Stimulated activated CD4-positive, alpha-beta T cell treated with anti-CD3 and anti-CD28 coated beads, TNF-alpha, amount 100 ng/mL, for 48 hours (primary cell): ENCODE results near the gene TDRD1.
"Not testable (repeated sequence)": the region's sequence is repeated elsewhere in the genome, so short reads cannot be mapped to it uniquely, and the experiment has no call there.

ENCODE experiments used
- DNase-seq, 3 donors: peaks; one replicate each; pipeline ENCODE4 v3.0.0-alpha.2; 2020; ENCODE audit warnings: low read depth in 3 of 3

TDRD1 gene, protein sequence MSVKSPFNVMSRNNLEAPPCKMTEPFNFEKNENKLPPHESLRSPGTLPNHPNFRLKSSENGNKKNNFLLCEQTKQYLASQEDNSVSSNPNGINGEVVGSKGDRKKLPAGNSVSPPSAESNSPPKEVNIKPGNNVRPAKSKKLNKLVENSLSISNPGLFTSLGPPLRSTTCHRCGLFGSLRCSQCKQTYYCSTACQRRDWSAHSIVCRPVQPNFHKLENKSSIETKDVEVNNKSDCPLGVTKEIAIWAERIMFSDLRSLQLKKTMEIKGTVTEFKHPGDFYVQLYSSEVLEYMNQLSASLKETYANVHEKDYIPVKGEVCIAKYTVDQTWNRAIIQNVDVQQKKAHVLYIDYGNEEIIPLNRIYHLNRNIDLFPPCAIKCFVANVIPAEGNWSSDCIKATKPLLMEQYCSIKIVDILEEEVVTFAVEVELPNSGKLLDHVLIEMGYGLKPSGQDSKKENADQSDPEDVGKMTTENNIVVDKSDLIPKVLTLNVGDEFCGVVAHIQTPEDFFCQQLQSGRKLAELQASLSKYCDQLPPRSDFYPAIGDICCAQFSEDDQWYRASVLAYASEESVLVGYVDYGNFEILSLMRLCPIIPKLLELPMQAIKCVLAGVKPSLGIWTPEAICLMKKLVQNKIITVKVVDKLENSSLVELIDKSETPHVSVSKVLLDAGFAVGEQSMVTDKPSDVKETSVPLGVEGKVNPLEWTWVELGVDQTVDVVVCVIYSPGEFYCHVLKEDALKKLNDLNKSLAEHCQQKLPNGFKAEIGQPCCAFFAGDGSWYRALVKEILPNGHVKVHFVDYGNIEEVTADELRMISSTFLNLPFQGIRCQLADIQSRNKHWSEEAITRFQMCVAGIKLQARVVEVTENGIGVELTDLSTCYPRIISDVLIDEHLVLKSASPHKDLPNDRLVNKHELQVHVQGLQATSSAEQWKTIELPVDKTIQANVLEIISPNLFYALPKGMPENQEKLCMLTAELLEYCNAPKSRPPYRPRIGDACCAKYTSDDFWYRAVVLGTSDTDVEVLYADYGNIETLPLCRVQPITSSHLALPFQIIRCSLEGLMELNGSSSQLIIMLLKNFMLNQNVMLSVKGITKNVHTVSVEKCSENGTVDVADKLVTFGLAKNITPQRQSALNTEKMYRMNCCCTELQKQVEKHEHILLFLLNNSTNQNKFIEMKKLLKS

GRCh38 chr10:114179148-114179547 is at the start of gene TDRD1:
Gene TDRD1 (plus strand): TSS chr10:114179353. CDS start chr10:114187832, 8,479 bp downstream.
- DNase-seq, result no peak

DNA sequence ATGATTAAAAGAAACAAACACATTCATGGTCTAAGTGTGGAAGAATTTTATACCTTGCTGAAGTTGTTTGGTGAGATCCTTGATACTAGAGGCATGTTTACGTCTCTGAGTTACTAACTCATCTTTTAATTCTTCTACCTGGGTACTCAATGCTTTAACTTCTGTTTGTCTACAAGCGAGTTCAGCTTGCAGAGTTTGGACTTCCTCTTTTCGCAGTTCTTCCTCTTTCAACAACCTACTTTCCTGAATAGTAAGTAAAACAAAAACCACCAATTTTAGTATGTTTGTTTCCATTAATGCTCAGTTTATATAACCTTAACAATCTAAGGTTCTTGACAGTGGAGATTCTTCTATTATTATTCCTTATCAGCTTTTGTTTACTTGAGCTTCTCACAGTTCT is 48.1 kb upstream of the TDRD1 start:
- DNase-seq, result no peak

- DNase-seq, result no peak
These were observed 43.7 kb upstream of the TDRD1 start for GRCh38 chr10:114135476-114135875.

GRCh38 chr10:114138581-114138980 is 40.6 kb upstream of the TDRD1 start:
- DNase-seq, result no peak

DNA sequence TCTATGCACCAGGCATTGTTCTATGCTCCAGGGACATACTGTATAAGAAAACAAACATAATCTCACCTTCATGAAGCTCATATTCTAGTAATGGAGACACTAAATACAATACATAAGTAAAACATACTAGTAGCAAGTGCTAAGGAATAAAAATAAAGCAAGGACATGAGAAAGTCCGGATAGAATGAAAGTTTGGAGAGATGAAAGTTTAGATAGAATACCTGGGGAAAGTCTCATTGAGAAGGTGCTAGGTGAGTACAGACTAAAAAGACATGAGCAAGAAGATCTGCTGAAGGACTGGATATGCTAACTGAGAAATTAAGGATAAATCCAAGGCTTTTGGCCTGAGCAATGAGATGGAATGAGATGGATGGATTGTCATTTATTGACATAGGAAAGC is 39.1 kb upstream of the TDRD1 start:
- DNase-seq, result no peak

DNA sequence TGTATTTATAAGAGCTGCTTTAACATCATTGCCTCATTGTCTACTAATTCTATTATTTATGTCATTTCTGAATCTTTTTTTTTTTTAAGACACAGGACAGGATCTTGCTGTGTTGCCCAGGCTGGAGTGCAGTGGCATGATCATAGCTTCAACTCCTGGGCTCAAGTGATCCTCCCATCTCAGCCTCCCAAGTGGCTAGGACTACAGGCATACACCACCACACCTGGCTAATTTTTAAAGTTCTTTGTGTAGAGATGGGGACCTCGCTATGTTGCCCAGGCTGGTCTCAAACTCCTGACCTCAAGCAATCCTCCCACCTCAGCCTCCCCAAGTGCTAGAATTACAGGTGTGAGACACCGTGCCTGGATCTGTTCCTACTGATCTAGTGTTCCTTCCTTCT is 38.3 kb upstream of the TDRD1 start:
- DNase-seq, result not testable (repeated sequence)

DNA sequence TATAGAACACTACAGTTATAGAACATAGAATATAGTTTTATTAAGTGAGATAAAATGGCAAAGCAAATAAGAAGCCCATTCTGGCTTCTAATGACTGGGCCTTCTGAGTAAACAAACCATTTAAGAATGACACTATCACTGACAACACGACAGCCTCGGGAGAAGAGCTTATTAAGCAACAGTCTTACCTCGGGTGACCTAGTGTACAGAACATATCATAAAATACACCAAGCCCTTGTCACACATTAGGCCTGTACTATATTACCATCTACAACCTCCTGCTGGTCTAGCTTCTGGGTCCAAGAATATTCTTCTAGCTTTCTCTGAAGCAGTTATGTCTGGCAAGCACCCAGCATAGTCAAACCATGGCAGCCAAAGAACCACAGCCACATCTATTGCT is 37.1 kb upstream of the TDRD1 start:
- DNase-seq, result no peak

DNA sequence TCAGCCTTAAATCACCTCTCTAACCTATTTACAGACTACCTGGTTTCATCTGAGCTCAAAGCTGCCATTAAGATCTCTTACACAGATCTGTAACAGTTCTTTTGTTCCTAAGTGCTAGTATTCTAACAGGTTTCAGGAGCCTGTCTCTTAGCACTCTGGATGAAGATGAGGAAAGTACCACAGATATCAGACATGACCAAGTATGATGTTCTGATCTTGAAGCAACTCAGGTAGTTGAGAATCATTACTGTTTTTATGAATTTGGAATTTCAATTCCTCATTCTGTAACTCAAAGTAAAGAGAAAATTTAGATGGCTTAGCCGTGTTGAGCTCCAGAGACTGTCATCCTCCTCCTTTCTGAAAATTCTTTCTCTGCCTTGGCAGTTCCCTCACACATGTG is 36.0 kb upstream of the TDRD1 start:
- no peak for DNase-seq

DNA sequence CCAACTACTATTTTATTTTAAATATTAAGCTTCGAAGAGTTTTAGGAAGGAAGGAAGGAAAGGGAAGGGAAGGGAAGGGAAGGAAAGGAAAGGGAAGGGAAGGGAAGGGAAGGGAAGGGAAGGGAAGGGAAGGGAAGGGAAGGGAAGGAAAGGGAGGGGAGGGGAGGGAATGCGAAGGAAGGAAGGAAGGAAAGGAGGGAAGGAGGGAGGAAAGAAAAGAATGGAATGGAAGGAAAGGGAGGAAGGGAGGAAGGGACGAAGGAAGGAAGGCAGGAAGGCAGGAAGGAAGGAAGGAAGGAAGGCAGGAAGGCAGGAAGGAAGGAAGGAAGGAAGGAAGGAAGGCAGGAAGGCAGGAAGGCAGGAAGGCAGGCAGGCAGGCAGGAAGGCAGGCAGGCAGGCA is 29.7 kb upstream of the TDRD1 start:
- DNase-seq, result not testable (repeated sequence)

GRCh38 chr10:114151486-114151885 is 27.7 kb upstream of the TDRD1 start:
- no peak for DNase-seq

DNA sequence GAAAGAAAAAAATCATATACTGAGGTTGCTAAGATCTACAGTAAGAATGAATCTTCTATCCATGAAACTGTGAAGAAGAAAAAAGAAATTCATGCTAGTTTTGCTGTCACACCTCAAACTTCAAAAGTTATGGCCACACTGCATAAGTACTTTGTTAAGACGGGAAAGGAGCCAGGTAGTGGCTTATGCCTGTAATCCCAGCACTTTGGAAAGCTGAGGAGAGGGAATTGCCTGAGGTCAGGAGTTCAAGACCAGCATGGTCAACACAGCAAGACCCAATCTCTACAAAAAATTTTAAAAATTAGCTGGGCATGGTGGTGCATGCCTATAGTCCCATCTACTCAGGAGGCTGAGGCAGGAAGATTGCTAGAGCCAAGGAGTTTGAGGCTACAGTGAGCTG is 27.3 kb upstream of the TDRD1 start:
- no peak for DNase-seq

DNA sequence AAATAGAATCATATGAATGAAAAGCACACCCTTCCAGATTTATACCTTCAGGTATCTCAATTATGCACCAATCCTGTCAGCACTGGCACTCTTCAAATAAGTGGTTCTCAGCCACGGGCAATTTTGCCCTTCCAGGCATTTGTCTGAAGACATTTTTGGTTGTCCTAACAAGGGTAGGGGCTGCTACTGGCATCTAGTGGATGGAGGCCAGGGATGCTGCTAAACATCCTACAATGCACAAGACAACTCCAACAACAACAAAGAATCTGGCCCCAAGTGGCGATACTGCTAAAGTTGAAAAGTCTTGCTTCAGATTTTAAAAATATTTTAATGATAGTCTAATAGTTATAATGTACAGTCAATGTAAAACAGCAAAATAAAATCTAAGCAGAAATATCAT is 21.2 kb upstream of the TDRD1 start:
- DNase-seq, result no peak

DNA sequence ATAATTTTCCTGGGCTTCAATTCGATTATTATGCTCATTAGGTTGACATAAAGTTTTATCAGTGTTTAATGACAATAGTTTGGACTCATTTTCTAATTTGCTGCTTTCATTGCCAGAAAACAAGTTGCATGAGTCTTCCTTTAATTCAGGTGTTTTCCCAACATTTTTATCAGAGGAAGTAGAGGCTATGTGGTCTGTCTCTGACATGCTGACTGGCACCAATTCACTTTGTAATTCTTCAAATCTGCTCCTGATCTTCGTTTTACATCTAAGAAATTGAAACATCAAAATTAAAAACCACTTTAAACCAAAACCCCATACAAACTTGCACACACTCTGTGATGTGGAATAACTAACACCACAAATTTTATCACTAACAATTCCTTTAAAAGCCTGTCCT is 16.1 kb upstream of the TDRD1 start:
- DNase-seq, result no peak

DNA sequence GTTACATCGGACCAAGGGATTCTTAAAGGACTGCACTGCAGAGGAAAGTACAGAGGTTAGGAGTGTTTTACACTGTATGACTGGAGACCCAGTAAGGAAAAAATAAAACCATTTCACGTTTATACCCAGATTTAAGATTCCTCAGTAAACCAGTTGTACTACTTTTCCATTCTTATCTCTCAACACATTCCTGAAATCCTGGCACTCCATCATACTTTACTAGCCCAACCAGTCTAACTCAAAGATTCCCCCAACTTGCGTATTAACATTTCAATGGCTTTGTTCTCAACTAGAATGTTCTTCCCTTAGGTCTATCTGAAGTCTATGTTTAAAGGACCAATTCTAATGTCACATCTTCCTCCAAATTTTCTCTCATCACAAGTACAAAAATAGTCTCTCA is 13.1 kb upstream of the TDRD1 start:
- DNase-seq, result no peak

DNA sequence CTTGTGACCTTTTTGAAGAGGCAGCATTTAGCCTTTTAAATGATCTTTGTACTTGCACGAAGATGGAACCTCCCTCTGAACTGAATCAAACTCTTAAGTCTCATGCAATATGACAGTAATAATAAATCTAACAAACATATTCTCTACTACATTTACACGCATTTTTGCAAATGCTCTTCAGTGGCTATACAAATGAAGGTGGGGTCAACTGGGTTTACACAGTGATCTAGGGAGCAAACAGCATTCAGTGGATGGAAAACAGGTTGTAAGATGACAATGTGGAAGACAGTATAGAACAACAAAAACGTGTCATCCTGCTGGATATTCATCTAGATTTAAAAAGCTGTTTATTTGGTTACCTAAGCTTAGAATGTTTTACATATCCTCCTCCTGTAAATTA is 12.7 kb upstream of the TDRD1 start:
- no peak for DNase-seq

DNA sequence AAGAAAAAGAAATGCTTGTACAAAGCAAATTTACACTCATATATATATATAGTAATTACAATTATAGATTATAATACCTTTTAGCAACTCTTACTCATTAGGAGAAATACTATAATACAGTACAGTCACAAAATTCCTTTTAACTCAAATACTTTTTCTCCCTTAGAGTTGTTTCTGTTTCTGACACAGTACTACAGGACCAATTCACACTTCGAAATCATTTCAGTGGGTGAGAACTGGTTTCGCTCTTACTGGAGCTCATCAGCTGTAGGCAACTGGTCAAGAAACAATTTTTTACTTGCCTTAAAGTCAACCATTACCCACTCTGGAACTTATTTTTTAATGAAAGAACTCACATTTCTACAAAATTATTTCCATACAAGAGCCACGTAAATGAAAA is 11.2 kb upstream of the TDRD1 start:
- DNase-seq, result no peak

GRCh38 chr10:114168450-114169009 is 10.6 kb upstream of the TDRD1 start:
- no peak for DNase-seq

DNA sequence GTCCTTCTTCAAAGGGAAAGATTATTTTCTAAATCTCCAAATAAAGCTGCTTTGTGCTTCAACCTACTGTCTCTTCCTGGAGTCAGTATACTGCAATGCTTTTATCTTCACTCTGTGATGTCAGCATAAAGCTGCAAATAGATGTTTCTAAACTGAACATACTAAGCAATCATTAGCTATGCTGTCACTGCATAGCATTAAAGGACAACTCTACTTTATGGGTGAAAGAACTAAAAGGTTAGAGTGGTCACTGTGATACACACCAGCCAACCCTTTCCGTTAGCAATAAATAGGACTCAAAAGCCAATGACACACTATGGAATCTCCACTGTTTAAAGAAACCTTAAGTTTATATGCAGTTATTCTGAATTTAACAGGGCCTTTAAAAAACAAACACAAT is 6.9 kb upstream of the TDRD1 start:
- no peak for DNase-seq

- DNase-seq, result no peak
These were observed 6.2 kb upstream of the TDRD1 start for GRCh38 chr10:114172776-114173602.

DNA sequence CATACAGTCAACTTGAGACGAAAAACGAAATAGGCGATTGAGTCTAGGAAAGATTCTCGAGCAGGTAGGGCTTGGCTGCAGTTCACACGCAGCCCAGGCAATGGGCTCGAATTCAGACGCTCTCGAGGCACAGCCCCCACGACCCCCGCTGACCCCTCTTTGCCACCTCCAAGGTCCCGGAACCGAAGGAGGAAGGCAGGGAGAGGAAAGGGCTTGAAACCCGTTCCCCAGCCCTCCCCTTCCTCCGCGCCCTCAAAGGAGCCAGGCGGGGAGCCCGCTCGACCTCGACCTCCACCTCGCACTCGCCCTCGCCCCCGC is 5.6 kb upstream of the TDRD1 start:
- no peak for DNase-seq
